ENCODE results near the gene FZD7. TPM values are rescaled to one million over a fixed set of nuclear protein-coding genes. Genes with fewer than 3 reads are reported as not detected.

FZD7 gene
- total and polyA plus RNA-seq, 9 of the 15 experiments (the other 6 are each of a cell fraction or from before 2014, with no cell fraction given), result 0.11 to 2.4 (median 0.69) TPM

DNA sequence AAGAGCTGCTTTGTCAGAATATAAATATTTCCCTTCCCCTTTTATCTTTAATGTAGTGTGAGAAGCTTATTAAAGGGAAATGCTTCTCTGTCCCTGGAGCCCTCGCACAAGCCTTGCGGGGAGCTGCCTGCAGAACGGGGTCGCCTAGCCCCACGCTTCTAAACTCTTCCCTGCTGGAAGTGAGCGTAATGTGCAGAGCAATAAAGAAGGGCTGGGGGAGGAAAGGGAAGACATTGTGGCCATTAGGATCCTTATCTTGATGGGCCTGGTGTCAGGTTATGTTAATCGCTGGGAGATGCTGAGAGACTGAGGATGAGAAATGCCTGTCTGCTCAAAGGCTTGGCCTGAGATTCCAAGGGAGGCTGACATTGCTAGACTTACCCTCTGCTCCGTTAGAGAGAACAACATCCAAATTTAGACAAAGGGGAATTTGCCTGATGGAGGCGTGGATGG lies 18.9 kb upstream of the FZD7 start:
- Histone ChIP-seq H3K4me3 (no peak overlapping the region), H3K27me3 (ENCODE audit: control insufficient read depth in 2 of 2, insufficient read depth in 2 of 2, low read length in 2 of 2) (peaks cover 0 to 28% of the 10 kb centered on the region in 2 experiments; a peak in 3 of 5 replicates), H2AFZ (ENCODE audit: low read depth, low read length) (no peak overlapping the region), H3K4me2 (ENCODE audit: insufficient read depth, low read length) (no peak overlapping the region), H3K9ac (ENCODE audit: insufficient read depth in 1 of 2, low read depth in 2 of 2, low read length in 2 of 2) (no peak overlapping the region), H3K9me3 (replicated peaks; ENCODE audit: control insufficient read depth, insufficient read depth, low read depth, low read length) (no peaks in the 10 kb centered on the region), H3K9me1 (ENCODE audit: control insufficient read depth, insufficient read depth, low read length) (no peaks in the 10 kb centered on the region), H3K4me1 (replicated peaks in 1 of 2; ENCODE audit: control insufficient read depth in 2 of 2, insufficient read depth in 2 of 2, low read length in 2 of 2) (no peaks in the 10 kb centered on the region; a peak in 2 of 5 replicates), H4K20me1 (replicated peaks; ENCODE audit: control insufficient read depth, insufficient read depth, low read length) (no peaks in the 10 kb centered on the region; the same call in 1 of the 2 replicates), H3K79me2 (ENCODE audit: control insufficient read depth, insufficient read depth, low read length) (no peaks in the 10 kb centered on the region), H3K36me3 (ENCODE audit: control insufficient read depth, insufficient read depth, low read length) (no peaks in the 10 kb centered on the region), H3K27ac (ENCODE audit: extremely low read depth, low read depth, low read length) (no peak overlapping the region)
- no peak for ATAC-seq
- in situ Hi-C loops (cut with MboI) (no loop called here), intact Hi-C loops (cut with micrococcal nuclease) (no loop called here)
- ChIA-PET CTCF (ENCODE audit: low intra/inter-chr PET ratio) (no interaction called here), POLR2A (no interaction called here)
- no TSS peak for BruUV-seq (replicated peaks)
- no peak for DNase-seq (ENCODE audit: extremely low read depth in 1 of 4, low spot score in 3 of 4)
- FAIRE-seq, result no peak
- TF ChIP-seq, protein P1, sequence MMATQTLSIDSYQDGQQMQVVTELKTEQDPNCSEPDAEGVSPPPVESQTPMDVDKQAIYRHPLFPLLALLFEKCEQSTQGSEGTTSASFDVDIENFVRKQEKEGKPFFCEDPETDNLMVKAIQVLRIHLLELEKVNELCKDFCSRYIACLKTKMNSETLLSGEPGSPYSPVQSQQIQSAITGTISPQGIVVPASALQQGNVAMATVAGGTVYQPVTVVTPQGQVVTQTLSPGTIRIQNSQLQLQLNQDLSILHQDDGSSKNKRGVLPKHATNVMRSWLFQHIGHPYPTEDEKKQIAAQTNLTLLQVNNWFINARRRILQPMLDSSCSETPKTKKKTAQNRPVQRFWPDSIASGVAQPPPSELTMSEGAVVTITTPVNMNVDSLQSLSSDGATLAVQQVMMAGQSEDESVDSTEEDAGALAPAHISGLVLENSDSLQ (IDR thresholded peaks at IDR 0.05), result peak; percentile 10; the same call in 1 of the 2 replicates
- no peak for TF ChIP-seq ZBTB17 (CRISPR knock-in tag; IDR thresholded peaks at IDR 0.05)
- TF ChIP-seq, protein P2, sequence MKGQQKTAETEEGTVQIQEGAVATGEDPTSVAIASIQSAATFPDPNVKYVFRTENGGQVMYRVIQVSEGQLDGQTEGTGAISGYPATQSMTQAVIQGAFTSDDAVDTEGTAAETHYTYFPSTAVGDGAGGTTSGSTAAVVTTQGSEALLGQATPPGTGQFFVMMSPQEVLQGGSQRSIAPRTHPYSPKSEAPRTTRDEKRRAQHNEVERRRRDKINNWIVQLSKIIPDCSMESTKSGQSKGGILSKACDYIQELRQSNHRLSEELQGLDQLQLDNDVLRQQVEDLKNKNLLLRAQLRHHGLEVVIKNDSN (CRISPR knock-in tag; IDR thresholded peaks at IDR 0.05), result no peak
- TF ChIP-seq ETV1 (tag; conservative IDR thresholded peaks at IDR 0.05; ENCODE audit: low read depth), result no peak
- TF ChIP-seq EGR1 (conservative IDR thresholded peaks at IDR 0.05), result no peak
- 5% methylated on average over 7 of the region's 9 CpGs for WGBS (ENCODE audit: insufficient coverage, low coverage, missing lambda C conversion rate)

Data from K562 (cell line).